NCI-H510A (cell line): Measurements from ENCODE around the gene LRRC10.
"Not testable (repeated sequence)": the region's sequence is repeated elsewhere in the genome, so short reads cannot be mapped to it uniquely, and the experiment has no call there.

Experiments
- DNase-seq: peaks from one replicate; lab custom pipeline; 2025; lab: John Stamatoyannopoulos, UW

The LRRC10 gene

DNA sequence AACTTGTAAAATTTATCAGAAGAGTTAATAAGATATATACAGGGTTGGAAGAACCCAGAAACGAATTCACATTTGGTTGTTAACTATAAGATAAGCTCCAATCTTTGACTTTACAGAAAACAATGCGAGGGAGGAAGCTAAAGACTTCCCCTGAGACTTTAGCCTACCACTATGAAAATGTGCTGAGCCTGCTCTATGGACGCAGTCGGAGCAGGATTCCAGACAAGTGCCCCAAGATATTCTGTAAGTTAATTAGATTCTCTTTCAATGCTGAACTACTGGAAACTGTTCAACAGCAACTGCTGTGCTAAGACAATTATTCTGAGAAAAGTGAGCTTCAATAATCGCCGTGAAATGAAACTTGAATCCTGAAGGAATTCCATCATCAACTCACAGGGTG lies 8.3 kb upstream of the LRRC10 start:
- DNase-seq, result no peak

DNA sequence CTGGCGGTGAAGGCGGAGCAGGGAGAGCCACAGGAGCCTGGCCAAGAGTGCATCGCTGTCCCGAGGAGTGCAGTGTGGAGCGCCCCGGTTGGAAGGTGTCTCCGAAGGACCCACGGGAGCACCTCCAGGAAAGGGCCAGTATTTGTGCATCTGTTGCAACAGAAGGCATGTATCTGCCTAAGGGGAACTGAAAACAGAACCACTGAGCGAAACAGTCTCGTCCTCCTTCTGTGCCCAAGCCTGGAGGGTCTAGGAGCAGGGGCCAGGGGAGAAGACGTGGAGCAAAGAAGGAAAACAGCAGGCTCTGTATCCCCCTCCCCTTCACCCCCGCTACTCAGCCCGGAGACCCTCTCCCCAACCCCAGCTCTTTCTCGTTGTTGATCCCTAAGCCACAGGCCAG lies 5.3 kb upstream of the LRRC10 start:
- no peak for DNase-seq

DNA sequence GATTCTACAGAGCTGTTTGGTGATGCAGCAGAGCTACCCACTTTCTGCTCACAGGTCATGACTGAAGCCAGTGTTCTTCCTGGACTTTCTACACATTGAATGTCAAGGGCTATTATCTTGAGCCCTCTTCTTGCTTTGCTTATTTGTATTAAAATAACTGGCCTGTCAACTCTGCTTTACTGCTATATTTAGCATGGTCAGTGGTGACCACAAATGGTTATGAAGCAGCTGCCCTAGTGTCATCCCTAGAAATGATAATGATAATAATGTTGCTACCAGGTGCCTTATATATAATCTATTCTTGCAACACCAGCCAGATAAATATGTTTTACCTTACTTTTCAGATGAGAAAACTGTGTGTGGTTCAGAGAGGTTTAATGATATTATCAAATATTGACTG lies 2.6 kb upstream of the LRRC10 start:
- DNase-seq, result no peak

DNA sequence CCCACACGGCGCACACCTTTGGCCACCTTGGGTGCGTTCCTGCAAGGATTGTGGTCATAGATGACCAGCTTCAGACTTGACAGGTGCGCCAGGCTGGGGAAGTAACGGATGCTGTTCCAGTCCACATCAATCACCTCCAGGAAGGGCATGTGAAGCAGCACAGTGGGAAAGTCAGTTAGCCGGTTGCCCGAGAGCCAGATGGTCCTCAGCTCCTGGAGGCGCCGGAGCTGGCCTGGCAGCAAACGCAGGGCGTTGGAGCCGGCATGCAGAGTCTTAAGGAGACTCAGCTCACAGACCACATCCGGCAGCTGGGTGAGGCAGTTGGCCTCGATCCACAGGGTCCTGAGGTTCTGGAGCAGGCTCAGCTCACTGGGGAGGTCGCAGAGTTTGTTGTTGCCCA lies 581 bp downstream of the LRRC10 start:
- DNase-seq, result no peak

DNA sequence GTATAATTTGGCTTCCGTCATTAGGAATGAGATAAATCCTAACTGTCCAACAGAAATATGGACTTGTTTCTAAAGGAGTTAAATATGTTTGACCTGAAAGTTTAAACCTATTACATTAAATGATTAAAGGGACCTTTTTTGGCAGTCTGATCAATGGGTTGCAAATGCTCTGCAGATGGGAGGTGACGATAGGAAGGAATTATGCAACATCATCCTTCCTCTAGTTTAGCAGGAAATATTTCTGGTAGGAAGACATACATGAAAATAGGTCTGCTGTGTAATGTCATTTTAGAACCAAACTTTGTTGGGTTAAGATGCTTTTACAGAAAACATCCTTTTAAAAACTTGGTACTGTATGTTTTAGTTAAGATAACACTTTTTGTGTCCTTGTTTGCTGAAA lies 2.6 kb downstream of the LRRC10 start:
- DNase-seq, result no peak

DNA sequence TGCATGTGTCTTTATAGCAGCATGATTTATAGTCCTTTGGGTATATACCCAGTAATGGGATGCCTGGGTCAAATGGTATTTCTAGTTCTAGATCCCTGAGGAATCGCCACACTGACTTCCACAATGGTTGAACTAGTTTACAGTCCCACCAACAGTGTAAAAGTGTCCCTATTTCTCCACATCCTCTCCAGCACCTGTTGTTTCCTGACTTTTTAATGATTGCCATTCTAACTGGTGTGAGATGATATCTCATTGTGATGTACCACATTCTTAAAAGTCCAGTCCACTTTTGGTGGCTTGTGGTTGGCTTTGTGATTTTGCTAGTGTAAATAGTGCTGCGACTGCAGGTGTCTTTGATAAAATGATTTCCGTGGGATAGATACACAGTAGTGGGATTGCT lies 6.4 kb downstream of the LRRC10 start:
- DNase-seq, result not testable (repeated sequence)

DNA sequence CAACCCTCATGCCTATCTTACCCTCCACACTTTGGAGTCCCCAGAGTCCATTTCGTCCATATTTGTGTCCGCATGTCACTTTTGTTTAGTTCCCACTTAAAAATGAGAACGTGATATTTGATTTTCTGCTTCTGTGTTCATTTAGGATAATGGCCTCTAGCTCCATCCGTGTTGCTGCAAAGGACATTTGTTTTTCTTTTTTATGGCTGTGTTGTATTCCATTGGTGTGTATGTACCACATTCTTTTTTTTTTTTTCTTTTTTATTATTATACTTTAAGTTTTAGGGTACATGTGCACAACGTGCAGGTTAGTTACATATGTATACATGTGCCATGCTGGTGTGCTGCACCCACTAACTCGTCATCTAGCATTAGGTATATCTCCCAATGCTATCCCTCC lies 7.2 kb downstream of the LRRC10 start:
- DNase-seq, result not testable (repeated sequence)

DNA sequence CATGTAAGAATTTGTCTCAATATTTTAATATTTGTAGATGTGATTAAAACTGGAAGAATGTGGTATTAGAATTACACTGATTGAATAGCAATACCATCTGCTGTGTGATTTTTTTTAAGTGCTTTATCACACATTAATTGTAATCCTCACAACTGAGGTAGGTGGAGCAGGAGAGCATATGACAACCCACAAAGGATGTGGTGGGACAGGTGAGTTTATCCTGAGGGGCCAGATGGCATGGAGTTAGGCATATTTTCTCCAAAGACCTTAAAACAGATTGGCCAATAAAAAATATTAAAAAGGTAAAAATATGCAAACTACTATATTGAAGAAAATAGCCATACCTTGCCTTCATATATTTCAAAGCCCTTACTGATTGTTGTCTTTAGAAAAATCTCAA lies 7.8 kb downstream of the LRRC10 start:
- no peak for DNase-seq

DNA sequence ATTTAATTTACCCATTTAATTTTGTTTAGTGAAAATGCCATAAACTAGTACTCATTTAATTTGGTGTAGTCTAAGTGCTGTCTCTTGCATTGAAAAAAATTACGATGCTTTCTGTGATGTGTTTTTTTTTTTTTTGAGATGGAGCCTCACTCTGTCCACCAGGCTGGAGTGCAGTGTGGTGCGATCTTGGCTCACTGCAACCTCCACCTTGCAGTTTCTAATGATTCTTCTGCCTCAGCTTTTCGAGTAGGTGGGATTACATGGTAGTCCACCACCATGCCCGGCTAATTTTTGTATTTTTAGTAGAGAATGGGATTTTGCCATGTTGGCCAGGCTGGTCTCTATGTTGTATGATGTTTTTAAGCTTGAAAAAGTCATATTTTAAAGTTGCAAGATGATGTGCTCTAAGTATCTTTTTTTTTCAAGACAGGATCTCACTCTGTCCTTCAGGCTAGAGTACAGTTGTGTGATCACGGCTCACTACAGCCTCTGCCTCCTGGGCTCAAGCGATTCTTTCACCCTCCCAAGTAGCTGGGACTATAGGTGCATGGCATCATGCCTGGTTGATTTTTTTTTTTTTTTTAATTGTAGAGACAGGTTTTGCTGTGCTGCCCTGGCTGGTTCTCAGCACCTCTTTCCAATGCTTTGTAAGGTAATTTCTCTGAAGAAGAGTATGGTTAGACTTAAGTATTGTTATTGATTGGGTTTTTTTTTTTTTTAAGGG lies 8.6 kb downstream of the LRRC10 start:
- DNase-seq, result no peak

DNA sequence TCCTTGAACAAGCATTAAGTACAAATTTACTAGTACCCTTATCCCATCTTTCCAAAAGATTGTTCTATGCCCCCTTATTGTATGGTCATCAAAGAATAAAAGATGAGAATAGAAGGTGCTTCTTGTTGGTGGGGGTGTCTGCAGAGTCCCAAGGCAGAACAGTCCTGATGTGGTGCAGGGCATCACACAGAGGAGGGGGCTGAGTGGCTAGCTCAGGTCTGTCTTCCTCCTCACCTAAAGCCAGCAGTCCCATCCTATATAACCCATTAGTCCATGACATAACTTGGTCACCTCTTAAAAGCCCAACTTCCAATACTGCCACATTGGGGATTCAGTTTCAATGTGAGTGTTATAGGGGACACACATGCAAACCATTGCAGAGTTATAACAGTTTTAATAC lies 9.9 kb downstream of the LRRC10 start:
- DNase-seq, result no peak

DNA sequence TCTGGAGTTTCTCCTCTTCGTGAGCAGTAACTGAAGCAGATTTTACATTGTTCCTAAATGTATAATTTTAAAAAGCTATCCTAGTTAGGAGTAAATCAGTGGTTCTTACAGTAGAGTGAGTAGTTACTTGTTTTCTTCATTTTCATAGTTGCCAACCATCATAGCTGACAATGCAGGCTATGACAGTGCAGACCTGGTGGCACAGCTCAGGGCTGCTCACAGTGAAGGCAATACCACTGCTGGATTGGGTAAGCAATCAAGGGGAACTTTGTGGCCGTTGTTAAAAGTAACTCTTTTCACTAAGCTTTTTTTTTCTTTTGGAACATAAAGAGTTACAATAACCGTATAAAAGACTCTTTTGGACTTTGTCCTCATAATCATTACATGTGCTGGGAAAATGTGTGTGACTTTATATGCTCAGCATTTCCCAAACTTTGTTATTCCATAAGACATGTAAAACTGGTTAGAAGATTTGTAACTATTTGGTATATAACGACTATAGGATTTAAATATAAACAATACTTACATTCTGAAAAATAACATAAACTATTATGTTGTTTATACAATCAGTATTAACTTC lies 12.4 kb downstream of the LRRC10 start:
- no peak for DNase-seq

DNA sequence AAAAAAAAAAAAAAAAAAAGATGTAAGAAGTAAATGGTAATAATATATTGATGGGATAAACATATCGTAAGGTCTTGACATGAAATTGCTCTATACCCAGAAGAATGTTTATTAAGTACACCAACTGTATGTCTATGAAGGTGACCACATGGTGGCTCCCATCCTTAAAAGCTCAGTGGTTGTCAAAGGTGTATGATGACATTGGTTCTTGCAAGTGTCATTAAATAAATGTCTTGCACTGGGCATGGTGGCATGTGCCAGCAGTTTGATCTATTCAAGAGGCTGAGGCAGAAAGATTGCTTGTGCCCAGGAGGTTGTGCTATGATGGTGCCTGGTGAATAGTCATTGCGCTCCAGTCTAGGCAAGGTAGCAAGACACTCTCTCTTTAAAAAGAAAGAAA lies 15.0 kb downstream of the LRRC10 start:
- no peak for DNase-seq

DNA sequence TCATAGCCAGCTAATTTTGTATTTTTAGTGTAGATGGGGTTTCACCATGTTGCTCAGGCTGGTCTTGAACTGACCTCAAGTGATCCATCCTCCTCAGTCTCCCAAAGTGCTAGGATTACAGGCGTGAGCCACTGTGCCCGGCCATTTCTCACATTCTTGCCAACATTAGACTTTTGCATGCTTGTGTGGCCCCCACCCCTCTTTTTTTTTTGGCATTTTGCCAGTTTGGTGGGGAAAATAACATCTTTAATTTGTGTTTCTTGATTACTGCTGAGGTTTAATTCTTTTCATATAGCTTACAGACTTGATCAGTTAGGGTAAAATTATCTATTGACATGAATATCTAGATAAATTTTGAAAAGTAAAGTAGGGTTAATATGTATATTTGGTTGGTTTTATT lies 21.6 kb downstream of the LRRC10 start:
- DNase-seq, result no peak

DNA sequence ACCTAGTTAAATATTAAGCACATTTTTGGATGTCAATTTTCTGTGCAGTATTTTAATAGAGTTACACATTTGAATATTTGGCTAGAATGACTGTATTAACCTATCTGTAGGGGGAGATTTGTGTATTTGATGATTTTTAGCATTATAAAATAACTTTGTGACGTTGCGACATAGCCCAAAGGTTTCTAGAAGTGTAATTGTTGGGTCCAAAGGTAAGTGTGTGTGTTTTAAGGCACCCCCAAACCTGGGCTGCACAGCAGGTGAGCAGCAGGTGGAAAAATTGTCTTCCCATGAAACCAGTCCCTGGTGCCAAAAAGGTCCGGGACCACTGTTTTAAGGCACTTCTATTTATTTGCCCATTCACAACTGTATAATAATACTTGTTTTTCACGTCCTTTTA lies 22.2 kb downstream of the LRRC10 start:
- no peak for DNase-seq

DNA sequence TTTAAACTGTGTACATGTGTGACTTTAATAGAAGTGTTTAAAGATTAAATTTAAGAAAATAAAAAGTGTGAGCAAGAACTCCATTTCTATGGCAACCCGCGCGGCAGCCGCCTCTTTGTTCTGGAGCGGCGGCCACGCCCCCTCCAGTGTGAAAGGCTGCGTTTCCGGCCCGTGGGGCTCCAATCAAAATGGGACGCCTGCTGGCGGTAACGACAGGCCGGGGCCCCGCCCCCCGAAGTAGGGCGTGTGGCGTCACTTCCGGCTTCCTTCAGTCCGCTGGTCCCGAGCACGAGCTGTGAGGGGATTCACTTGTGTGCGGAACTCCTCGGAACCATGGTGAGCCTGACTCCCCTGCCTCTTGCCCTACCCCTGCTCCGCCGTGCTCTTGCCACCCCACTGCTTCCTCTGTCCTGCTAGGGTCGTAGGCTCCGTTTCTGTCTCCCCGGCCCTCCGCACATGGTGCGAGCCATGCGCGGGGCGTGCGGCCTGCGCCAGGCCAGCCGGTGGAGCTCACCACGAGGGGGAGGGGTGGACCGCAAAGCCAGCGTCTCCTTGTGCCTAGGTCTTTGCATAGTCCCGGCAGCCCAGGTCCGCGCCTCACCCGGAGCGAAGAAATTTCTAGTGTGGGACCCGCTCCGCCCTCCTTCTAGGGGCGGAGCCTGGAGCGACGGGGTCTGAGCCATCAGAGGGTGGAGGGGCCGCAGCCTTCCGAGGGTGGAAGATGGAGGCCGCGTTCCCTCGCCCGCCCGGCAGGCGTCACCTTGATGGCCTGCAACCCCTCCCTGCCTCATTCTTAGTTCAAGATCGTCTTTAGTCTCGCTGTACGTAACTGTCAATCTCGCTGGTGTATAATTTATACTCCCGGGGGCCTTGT lies 25.3 kb downstream of the LRRC10 start, which contains the start of gene CCT2:
CCT2 (plus strand) TSS at position 271 of the 874 bp plus-strand sequence; CDS start at position 334, 63 bp downstream.
- peak; percentile 97 for DNase-seq

DNA sequence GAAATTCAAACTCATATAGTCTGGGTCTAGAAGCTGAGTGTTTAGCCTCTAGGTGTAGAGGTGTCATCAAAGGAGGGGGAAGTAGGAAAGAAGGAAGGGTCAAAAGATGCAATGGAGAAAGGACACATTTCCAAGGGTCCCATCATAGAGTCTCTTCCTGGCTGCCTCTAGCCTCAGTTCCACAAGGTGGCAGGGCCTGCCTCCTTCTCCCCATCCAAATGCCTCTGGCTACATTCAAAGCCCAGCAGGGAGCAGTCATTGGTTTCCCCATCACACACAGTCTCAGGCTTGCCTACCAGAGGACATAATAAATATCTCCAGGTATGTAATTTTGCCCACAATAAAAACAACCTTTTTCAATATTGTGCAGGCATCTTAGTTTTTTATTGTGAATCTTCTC lies 27.5 kb downstream of the LRRC10 start:
- DNase-seq, result peak; percentile 12

DNA sequence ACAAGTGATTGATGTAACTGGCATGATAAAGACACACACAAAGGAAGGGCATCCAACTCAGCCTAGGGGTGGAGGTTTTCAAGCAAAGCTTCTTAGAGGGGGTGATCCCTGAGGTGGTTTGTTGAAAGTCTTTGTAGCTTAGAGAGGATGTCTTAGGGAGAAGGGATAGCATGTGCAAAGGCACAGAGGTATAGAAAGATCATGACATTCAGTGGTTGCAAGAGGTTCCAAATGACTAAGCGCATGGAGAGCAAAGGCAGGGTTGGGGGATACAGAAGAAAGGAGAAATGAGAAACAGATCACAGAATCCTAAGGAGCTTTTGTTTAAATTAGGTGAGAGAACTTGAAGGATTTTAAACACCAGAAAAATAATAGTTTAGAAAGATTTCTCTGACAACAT lies 30.6 kb downstream of the LRRC10 start:
- DNase-seq, result no peak

DNA sequence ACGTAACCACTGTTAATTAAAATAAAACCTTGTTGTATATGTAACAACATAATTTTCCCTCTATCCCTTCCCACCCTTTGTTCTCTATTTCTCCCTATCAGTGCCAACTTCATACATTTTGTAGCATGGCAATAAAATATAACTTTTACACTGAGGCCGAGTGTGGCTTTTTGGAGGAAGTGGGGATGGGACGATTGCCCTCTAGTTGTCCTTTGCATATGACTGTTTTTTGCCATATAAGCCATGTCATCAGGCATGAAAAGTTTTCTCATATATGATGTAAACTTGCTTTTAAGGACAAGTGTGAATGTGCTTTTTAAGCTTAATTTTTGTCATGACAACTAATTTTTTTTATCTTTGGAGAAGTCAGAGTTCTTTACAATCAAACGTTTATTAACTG lies 31.7 kb downstream of the LRRC10 start:
- no peak for DNase-seq

DNA sequence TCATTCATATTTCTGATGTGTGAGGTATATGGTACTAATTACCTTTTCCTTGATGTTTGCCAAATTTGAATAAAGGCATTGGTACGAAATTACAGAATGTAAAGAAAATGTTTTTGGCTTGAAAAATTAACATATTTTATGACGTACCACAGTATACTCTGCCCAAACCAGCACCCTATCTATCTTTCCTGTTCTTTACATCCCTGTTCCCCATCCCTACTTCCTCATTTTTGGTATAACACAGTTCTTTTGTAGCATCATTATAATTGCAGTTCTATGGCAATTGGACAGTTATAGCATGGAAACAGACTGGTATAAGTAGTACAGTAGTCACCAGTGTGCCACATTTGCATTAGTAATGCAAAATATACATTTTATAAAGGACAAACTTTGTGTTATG lies 32.4 kb downstream of the LRRC10 start:
- DNase-seq, result no peak

DNA sequence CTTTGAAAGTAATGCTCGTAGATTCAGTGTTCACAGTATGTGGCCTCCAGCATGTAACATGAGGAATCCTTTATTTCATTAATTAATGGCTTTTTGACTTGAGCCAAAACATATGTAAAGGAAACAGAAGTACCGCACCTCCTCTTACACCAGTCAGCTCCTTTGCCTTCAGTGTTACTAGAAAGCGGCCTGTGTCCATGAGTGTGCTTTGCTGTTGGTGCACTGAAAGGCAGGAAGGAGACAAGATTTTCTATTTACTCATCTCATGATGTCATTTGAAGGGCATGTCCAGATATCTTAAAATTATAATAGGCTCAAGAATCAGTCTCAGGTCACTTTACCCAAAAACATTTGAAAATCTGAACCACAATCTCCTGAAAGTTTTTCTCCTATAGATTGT lies 35.4 kb downstream of the LRRC10 start:
- no peak for DNase-seq

DNA sequence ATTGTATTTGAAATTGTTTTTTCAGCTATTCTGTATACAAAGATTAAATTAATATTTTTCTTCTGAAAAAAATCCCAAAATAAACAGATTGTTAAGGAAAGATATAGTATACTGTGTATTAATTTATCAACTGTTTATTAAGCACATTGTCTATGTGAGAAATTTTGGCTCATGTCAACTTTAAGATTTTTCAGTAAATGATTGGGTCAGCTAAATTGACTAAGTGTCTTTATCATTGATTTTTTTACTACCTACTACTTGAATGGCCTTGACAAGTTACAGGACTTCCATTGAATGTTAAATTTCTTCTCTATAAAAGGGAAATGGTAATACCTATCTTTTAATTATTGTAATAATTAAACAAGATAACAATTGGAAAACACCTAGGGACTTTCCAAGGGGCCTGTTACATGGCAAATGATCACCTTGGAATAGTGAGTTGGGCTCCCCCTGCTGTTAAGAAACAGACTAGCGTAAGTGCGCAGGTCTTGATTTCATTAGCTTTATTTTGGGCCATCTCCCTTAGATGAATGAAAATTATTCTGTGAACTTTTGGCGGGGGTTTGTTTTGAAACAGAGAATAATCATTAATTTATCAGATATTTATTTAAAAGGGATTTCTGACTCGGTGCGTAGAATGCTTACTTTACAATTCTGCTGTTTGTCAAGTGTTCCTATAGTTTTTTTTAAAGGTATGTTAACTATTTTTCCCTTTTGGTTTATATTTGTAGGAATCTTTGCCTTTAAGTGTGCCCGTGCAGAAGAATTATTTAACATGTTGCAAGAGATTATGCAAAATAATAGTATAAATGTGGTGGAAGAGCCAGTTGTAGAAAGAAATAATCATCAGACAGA lies 39.9 kb downstream of the LRRC10 start:
- DNase-seq, result peak; percentile 31

DNA sequence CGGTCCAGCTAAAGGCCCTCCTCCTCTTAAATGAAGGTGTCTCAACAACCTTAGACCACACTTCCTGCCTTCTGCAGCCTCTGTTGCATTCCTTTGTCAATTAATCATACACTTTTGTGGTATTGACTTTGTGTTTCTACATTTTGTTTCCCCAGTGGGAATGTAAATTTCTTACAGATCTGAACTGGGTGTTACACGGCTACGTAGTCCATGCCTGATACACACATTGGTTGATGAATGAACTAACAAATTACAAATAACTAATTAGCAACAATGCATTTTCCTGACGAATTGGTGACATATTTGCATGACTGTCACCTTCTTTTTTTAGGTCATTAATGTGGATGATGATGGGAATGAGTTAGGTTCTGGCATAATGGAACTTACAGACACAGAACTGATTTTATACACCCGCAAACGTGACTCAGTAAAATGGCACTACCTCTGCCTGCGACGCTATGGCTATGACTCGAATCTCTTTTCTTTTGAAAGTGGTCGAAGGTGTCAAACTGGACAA lies 40.6 kb downstream of the LRRC10 start:
- no peak for DNase-seq
